Smooth muscle cell (in vitro differentiated cells): ENCODE results near the gene DBF4B. TPM values are rescaled to one million over a fixed set of nuclear protein-coding genes. Genes with fewer than 3 reads are reported as not detected.
"Not testable (repeated sequence)": the region's sequence is repeated elsewhere in the genome, so short reads cannot be mapped to it uniquely, and the experiment has no call there.

ENCODE experiments used
- DNase-seq: peaks from one replicate; lab custom pipeline; 2025; ENCODE audit not compliant: unreplicated experiment; lab: John Stamatoyannopoulos, UW
- H2AFZ ChIP-seq: fragments of 200-600 bp; sonication (generic); 2 replicates; pipeline ENCODE4 v1.6.0; 2016; ENCODE audit warnings: antibody characterized with exemption, low read depth, mild to moderate bottlenecking
- H3F3A ChIP-seq: fragments of 200-600 bp; sonication (generic); 2 replicates; pipeline ENCODE4 v1.6.0; 2017; ENCODE audit warnings: antibody characterized with exemption, low read depth
- H3K27ac ChIP-seq: fragments of 200-600 bp; sonication (generic); 2 replicates; pipeline ENCODE4 v1.5.1; 2016; ENCODE audit warnings: low read depth, mild to moderate bottlenecking
- H3K27me3 ChIP-seq: fragments of 200-600 bp; sonication (generic); 2 replicates; pipeline ENCODE4 v1.6.1; 2016; ENCODE audit warnings: low read depth, mild to moderate bottlenecking
- H3K36me3 ChIP-seq: fragments of 200-600 bp; sonication (generic); 2 replicates; pipeline ENCODE4 v1.5.1; 2016; ENCODE audit warnings: low read depth
- H3K4me1 ChIP-seq: fragments of 200-600 bp; sonication (generic); 2 replicates; pipeline ENCODE4 v1.5.1; 2016; ENCODE audit warnings: low read depth
- H3K4me2 ChIP-seq: fragments of 200-600 bp; sonication (generic); 2 replicates; pipeline ENCODE4 v1.6.0; 2016; ENCODE audit warnings: mild to moderate bottlenecking
- H3K4me3 ChIP-seq: fragments of 200-600 bp; sonication (generic); 2 replicates; pipeline ENCODE4 v1.5.1; 2016; ENCODE audit warnings: mild to moderate bottlenecking
- H3K79me2 ChIP-seq: fragments of 200-600 bp; sonication (generic); 2 replicates; pipeline ENCODE4 v1.6.0; 2016; ENCODE audit warnings: low read depth, mild to moderate bottlenecking
- H3K9ac ChIP-seq: fragments of 200-600 bp; sonication (generic); 2 replicates; pipeline ENCODE4 v1.6.0; 2016; ENCODE audit warnings: low read depth
- H3K9me3 ChIP-seq: fragments of 200-600 bp; sonication (generic); replicated peaks from 2 replicates; pipeline ENCODE4 v1.5.1; 2016; ENCODE audit warnings: low read depth
- H4K20me1 ChIP-seq: fragments of 200-600 bp; sonication (generic); 2 replicates; pipeline ENCODE4 v1.6.0; 2016; ENCODE audit warnings: low read depth
- WGBS: methylation state at CpG from one replicate; pipeline ENCODE4 v1.1.7; 2016; ENCODE audit warnings: low lambda C conversion rate; 5-methylcytosine and 5-hydroxymethylcytosine counted together
- polyA plus RNA-seq: library from polyadenylated mRNA; unstranded; fragments of >200 nt; fragmentation: Nextera tagmentation; extraction: Ambion mirVana; gene quantifications from 2 replicates; pipeline ENCODE4 v1.2.1, GENCODE V29; 2016
- total RNA-seq: library from RNA; depleted of rRNA; stranded (reverse); fragments of >200 nt; gene quantifications from 2 replicates; pipeline ENCODE4 v1.2.3, GENCODE V29; 2014
- TF ChIP-seq, protein P1 (sequence below): fragments of 200-600 bp; sonication (generic); IDR thresholded peaks from 2 replicates; pipeline ENCODE4 v1.5.1; 2017; ENCODE audit warnings: borderline replicate concordance, mild to moderate bottlenecking, antibody characterized with exemption; ENCODE audit not compliant: insufficient read depth, poor library complexity, severe bottlenecking

Gene DBF4B
- total and polyA plus RNA-seq, 2 experiments from 2014 or later: 1.6 to 2.7 TPM

DNA sequence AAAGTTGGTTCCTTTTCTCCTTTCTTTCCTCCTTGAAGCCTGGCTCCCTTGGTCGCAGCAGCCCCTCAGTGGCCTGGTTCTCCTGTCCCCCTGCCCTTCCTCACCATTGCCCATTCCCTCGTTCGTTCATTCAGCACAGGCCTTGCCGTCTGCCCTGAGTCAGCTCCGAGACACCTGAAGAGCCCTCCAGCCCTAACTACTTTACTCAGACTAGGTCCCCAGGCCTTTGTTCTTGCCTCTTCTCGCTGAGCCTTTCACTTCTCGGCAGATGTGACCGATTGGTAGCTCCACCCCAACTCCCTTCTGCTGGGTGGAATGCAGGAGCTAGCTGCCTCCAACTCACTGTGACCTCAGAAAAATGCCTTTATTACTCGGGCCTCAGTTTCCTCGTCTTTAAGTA, 43.3 kb downstream of the DBF4B start:
- Histone ChIP-seq H2AFZ (no peak overlapping the region), H3K4me3 (no peak overlapping the region), H3K36me3 (no peaks in the 10 kb centered on the region), H3K9me3 (no peaks in the 10 kb centered on the region), H3K79me2 (no peaks in the 10 kb centered on the region), H3K9ac (no peak overlapping the region), H3K4me1 (no peaks in the 10 kb centered on the region), H3K27me3 (peaks cover 4% of the 10 kb centered on the region), H3F3A (no peaks in the 10 kb centered on the region), H3K27ac (no peak overlapping the region), H4K20me1 (no peaks in the 10 kb centered on the region), H3K4me2 (no peak overlapping the region)
- WGBS: 93% methylated on average over 10 of the region's 10 CpGs
- TF ChIP-seq, protein P1, sequence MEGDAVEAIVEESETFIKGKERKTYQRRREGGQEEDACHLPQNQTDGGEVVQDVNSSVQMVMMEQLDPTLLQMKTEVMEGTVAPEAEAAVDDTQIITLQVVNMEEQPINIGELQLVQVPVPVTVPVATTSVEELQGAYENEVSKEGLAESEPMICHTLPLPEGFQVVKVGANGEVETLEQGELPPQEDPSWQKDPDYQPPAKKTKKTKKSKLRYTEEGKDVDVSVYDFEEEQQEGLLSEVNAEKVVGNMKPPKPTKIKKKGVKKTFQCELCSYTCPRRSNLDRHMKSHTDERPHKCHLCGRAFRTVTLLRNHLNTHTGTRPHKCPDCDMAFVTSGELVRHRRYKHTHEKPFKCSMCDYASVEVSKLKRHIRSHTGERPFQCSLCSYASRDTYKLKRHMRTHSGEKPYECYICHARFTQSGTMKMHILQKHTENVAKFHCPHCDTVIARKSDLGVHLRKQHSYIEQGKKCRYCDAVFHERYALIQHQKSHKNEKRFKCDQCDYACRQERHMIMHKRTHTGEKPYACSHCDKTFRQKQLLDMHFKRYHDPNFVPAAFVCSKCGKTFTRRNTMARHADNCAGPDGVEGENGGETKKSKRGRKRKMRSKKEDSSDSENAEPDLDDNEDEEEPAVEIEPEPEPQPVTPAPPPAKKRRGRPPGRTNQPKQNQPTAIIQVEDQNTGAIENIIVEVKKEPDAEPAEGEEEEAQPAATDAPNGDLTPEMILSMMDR: no peak
- DNase-seq: no peak

GRCh38 chr17:44752953-44753861, 44.7 kb downstream of the DBF4B start:
- Histone ChIP-seq H3K79me2 (no peaks in the 10 kb centered on the region), H3K27me3 (peaks cover 18% of the 10 kb centered on the region), H3K4me3 (no peak overlapping the region), H3K27ac (no peak overlapping the region), H3K4me1 (no peaks in the 10 kb centered on the region), H4K20me1 (no peaks in the 10 kb centered on the region), H3F3A (no peaks in the 10 kb centered on the region), H2AFZ (no peak overlapping the region), H3K36me3 (no peaks in the 10 kb centered on the region), H3K4me2 (no peak overlapping the region), H3K9me3 (no peaks in the 10 kb centered on the region), H3K9ac (no peak overlapping the region)
- no peak for DNase-seq
- WGBS: 89% methylated on average over 17 of the region's 17 CpGs
- TF ChIP-seq, protein P1: no peak

DNA sequence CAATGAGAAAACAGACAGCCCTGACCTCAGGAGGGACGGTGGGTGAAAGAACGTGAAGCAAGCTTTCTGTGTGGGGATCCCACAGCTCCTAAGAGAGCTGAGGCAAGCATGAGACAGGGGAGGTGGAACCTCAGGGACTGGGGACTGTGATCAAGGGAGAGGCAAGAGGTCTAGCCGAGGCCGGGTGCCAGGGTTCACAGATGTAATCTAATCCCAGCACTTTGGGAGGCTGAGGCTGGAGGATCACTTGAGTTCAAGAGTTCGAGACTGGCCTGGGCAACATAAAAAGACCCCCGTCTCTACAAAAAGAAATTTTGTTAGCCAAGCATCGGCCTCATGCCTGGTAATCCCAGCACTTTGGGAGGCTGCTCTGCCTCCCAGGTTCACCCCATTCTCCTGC, 45.8 kb downstream of the DBF4B start:
- Histone ChIP-seq H4K20me1 (no peaks in the 10 kb centered on the region), H2AFZ (no peak overlapping the region), H3K27ac (no peak overlapping the region), H3K4me3 (no peak overlapping the region), H3K36me3 (no peaks in the 10 kb centered on the region), H3K79me2 (no peaks in the 10 kb centered on the region), H3K9me3 (no peaks in the 10 kb centered on the region), H3K4me1 (peaks cover 2% of the 10 kb centered on the region), H3K27me3 (peaks cover 26% of the 10 kb centered on the region), H3K9ac (no peak overlapping the region), H3F3A (no peaks in the 10 kb centered on the region), H3K4me2 (no peak overlapping the region)
- no peak for DNase-seq
- 86% methylated on average over 7 of the region's 7 CpGs for WGBS
- TF ChIP-seq, protein P1: no peak

DNA sequence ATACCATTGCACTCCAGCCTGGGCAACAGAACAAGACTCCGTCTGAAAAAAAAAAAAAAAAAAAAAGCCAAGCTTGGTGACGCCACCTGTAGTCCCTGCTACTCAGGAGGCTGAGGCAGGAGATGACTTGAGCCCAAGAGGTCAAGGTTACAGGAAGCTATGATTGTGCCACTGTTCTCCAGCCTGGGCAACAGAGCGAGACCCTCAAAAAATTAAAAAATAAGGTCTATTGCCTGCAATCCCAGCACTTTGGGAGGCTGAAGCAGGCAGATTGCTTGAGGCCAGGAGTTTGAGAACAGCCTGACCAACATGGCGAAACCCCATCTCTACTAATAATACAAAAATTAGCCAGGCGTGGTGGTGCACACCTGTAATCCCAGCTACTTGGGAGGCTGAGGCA, 46.7 kb downstream of the DBF4B start:
- 88% methylated on average over 5 of the region's 5 CpGs for WGBS
- not testable (repeated sequence) for H3K27ac ChIP-seq, H3K9ac ChIP-seq

More for the DNA sequence above, 46.7 kb downstream of the DBF4B start:
- H3K27me3 ChIP-seq: peaks cover 35% of the 10 kb centered on the region
- not testable (repeated sequence) for H2AFZ ChIP-seq, DNase-seq, H3K4me3 ChIP-seq, H3K4me2 ChIP-seq, H3K79me2 ChIP-seq, H3K9me3 ChIP-seq, H3K4me1 ChIP-seq, H4K20me1 ChIP-seq, H3K36me3 ChIP-seq, H3F3A ChIP-seq
